Ovary (tissue), 9 donors: ENCODE measurements around the gene TCN2. TPM values are rescaled to one million over a fixed set of nuclear protein-coding genes. Genes with fewer than 3 reads are reported as not detected.
"Not testable (repeated sequence)": the region's sequence is repeated elsewhere in the genome, so short reads cannot be mapped to it uniquely, and the experiment has no call there.

Experiments
- DNase-seq, 5 donors: peaks; one replicate each; pipeline ENCODE4 v3.0.0-alpha.2; 2019 to 2020
- H3K27ac ChIP-seq, 2 donors: fragments of 200-600 bp; one replicate each; pipeline versions ENCODE4 v1.5.1 to v1.8.0; 2019 to 2022
- H3K27me3 ChIP-seq: fragments of 200-600 bp; one replicate; pipeline ENCODE4 v1.8.0; 2022
- H3K36me3 ChIP-seq: fragments of 200-600 bp; sonication (generic); one replicate; pipeline ENCODE4 v1.5.1; 2019
- H3K4me1 ChIP-seq: one replicate; pipeline ENCODE4 v1.8.1; 2013; ENCODE audit warnings: mild to moderate bottlenecking, moderate library complexity; ENCODE audit not compliant: insufficient read depth
- H3K4me3 ChIP-seq: fragments of 200-600 bp; sonication (generic); one replicate; pipeline ENCODE4 v1.5.1; 2017
- H3K9me3 ChIP-seq, 2 donors: fragments of 200-600 bp in 1 of 2; sonication (generic) in 1 of 2; one replicate each; pipeline versions ENCODE4 v1.5.1 to v1.8.1; 2013 to 2019; ENCODE audit warnings: mild to moderate bottlenecking in 1 of 2, moderate library complexity in 1 of 2
- EP300 ChIP-seq: sonication (generic); formaldehyde crosslinking; IDR thresholded peaks from one replicate; pipeline ENCODE4 v1.6.1; 2017; ENCODE audit warnings: antibody characterized with exemption
- POLR2A ChIP-seq: fragments of 450-650 bp; IDR thresholded peaks from one replicate; pipeline ENCODE4 v1.6.1; 2017; ENCODE audit warnings: antibody characterized with exemption, mild to moderate bottlenecking, moderate library complexity
- WGBS, 3 donors: extraction: QIAGEN DNeasy Blood & Tissue Kit in 1 of 3; methylation state at CpG; one replicate each; pipeline versions ENCODE4 v1.1.5 to v1.1.7; 2013 to 2017; 5-methylcytosine and 5-hydroxymethylcytosine counted together
- intact Hi-C, 4 donors: fragments of 100-400 bp; cut with DNase I; formaldehyde crosslinking; loops; one replicate each; pipeline versions ENCODE4 v1.11.0 to v1.15.1; 2022 to 2023
- polyA plus RNA-seq, 2 donors: library from polyadenylated mRNA; stranded (reverse); fragments of 200-250 nt in 1 of 2; fragments of 350-450 nt in 1 of 2; fragmentation: Illumina TruSeq in 1 of 2; extraction: RNeasy Lipid Tissue Mini Kit (QIAGEN cat#74804) in 1 of 2; gene quantifications; one replicate each; pipeline ENCODE4 v1.2.3, GENCODE V29; 2013 to 2014
- total RNA-seq, 7 donors: library from RNA; depleted of rRNA in 2 of 7; stranded (reverse); fragments of >200 nt in 2 of 7; fragmentation: NEBNext Ultra II Directional in 3 of 7; extraction: Animal tissue kit (Norgen Biotek cat#: 25700) in 3 of 7; gene quantifications; one replicate each; pipeline versions ENCODE4 v1.1.0 to v1.2.4, GENCODE V29; 2016 to 2023
- TF ChIP-seq, protein P1 (sequence below), 3 donors: fragments of 450-650 bp in 2 of 3; fragments of 200-600 bp in 1 of 3; IDR thresholded peaks; one replicate each; pipeline versions ENCODE4 v1.5.1 to v1.8.0; 2016 to 2022; ENCODE audit warnings: antibody characterized with exemption in 3 of 3, mild to moderate bottlenecking in 1 of 3
- donor health status: DM: no; HTN: no; CAD: no; lungs with moderate emphysema.
- donor health status: DM: no; HTN: no; CAD: no.
- donor health status: Bipolar disorder and iron deficiency.
- donor health status: DM: yes; HTN: yes; CAD: no.
- donor health status: DM: no; HTN: no; CAD: no.
- donor health status: DM: yes; HTN: yes; CAD: no.

Gene TCN2
- total and polyA plus RNA-seq, 9 donors = 5.1 to 33.9 (median 15.6) TPM

- DNase-seq = no peak
- TF ChIP-seq, protein P1, sequence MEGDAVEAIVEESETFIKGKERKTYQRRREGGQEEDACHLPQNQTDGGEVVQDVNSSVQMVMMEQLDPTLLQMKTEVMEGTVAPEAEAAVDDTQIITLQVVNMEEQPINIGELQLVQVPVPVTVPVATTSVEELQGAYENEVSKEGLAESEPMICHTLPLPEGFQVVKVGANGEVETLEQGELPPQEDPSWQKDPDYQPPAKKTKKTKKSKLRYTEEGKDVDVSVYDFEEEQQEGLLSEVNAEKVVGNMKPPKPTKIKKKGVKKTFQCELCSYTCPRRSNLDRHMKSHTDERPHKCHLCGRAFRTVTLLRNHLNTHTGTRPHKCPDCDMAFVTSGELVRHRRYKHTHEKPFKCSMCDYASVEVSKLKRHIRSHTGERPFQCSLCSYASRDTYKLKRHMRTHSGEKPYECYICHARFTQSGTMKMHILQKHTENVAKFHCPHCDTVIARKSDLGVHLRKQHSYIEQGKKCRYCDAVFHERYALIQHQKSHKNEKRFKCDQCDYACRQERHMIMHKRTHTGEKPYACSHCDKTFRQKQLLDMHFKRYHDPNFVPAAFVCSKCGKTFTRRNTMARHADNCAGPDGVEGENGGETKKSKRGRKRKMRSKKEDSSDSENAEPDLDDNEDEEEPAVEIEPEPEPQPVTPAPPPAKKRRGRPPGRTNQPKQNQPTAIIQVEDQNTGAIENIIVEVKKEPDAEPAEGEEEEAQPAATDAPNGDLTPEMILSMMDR (IDR thresholded peaks at IDR 0.05) = no peak
- TF ChIP-seq EP300 (no peak), POLR2A (no peak)
- intact Hi-C loops = no loop called here
- Histone ChIP-seq H3K27ac (no peak overlapping the region), H3K4me1 (peaks cover 4% of the 10 kb centered on the region), H3K36me3 (no peaks in the 10 kb centered on the region), H3K9me3 (no peaks in the 10 kb centered on the region), H3K27me3 (no peaks in the 10 kb centered on the region), H3K4me3 (peak overlapping the region; percentile 65)
- WGBS, 3 donors = 21 to 32% (median 22%) methylated on average over 10 of the region's 10 CpGs
These were observed 61.4 kb downstream of the TCN2 start for GRCh38 chr22:30668386-30668710.

- TF ChIP-seq POLR2A (no peak), EP300 (no peak)
- TF ChIP-seq, protein P1 (IDR thresholded peaks at IDR 0.05) = no peak
- Histone ChIP-seq H3K27me3 (no peaks in the 10 kb centered on the region), H3K27ac (no peak overlapping the region), H3K9me3 (no peaks in the 10 kb centered on the region), H3K4me3 (no peak overlapping the region), H3K4me1 (peaks cover 2% of the 10 kb centered on the region), H3K36me3 (no peaks in the 10 kb centered on the region)
- WGBS, 3 donors = 37 to 43% (median 40%) methylated on average over 3 of the region's 3 CpGs
- no peak for DNase-seq
- intact Hi-C loops = no loop called here
These were observed 64.1 kb downstream of the TCN2 start for GRCh38 chr22:30671071-30671470.

GRCh38 chr22:30673136-30673535 is 66.2 kb downstream of the TCN2 start:
- intact Hi-C loops = no loop called here
- no peaks in the 10 kb centered on the region for H3K9me3 ChIP-seq
- H3K27me3 ChIP-seq = no peaks in the 10 kb centered on the region
- H3K27ac ChIP-seq = no peak overlapping the region
- DNase-seq = no peak
- H3K36me3 ChIP-seq = no peaks in the 10 kb centered on the region
- TF ChIP-seq POLR2A (no peak), EP300 (no peak)
- TF ChIP-seq, protein P1 (IDR thresholded peaks at IDR 0.05) = no peak
- 90 to 92% (median 91%) methylated on average over 4 of the region's 4 CpGs for WGBS, 3 donors
- no peaks in the 10 kb centered on the region for H3K4me1 ChIP-seq
- no peak overlapping the region for H3K4me3 ChIP-seq

GRCh38 chr22:30674482-30674881 is 67.5 kb downstream of the TCN2 start:
- DNase-seq = no peak
- TF ChIP-seq, protein P1 (IDR thresholded peaks at IDR 0.05) = no peak
- TF ChIP-seq EP300 (no peak), POLR2A (no peak)
- WGBS, 3 donors = 83 to 91% (median 88%) methylated on average over 6 of the region's 6 CpGs

GRCh38 chr22:30675436-30675835 is 68.5 kb downstream of the TCN2 start:
- DNase-seq = no peak
- Histone ChIP-seq H3K4me1 (no peaks in the 10 kb centered on the region), H3K36me3 (no peaks in the 10 kb centered on the region), H3K27ac (no peak overlapping the region), H3K27me3 (no peaks in the 10 kb centered on the region), H3K9me3 (no peaks in the 10 kb centered on the region), H3K4me3 (no peak overlapping the region)
- no peak for TF ChIP-seq EP300
- TF ChIP-seq, protein P1 (IDR thresholded peaks at IDR 0.05) = no peak
- no peak for TF ChIP-seq POLR2A
- intact Hi-C loops = no loop called here
- WGBS, 3 donors = 12 to 30% (median 13%) methylated on average over 9 of the region's 9 CpGs

More at GRCh38 chr22:30674482-30674881, 67.5 kb downstream of the TCN2 start:
- intact Hi-C loops = no loop called here
- no peak overlapping the region for H3K4me3 ChIP-seq
- no peaks in the 10 kb centered on the region for H3K27me3 ChIP-seq
- no peaks in the 10 kb centered on the region for H3K9me3 ChIP-seq
- no peak overlapping the region for H3K27ac ChIP-seq
- H3K4me1 ChIP-seq = no peaks in the 10 kb centered on the region
- H3K36me3 ChIP-seq = no peaks in the 10 kb centered on the region

- DNase-seq, H3K36me3 ChIP-seq, H3K4me1 ChIP-seq, H3K9me3 ChIP-seq, H3K27me3 ChIP-seq, H3K27ac ChIP-seq, intact Hi-C loops, H3K4me3 ChIP-seq: not testable (repeated sequence)
- 74 to 84% (median 77%) methylated on average over 3 of the region's 3 CpGs for WGBS, 3 donors
These were observed 69.6 kb downstream of the TCN2 start for GRCh38 chr22:30676565-30676964.
